Astrocyte of the spinal cord (primary cell): Measurements from ENCODE around the gene TMEM267.
"Not testable (repeated sequence)": the region's sequence is repeated elsewhere in the genome, so short reads cannot be mapped to it uniquely, and the experiment has no call there.

Source experiments
- DNase-seq: peaks from one replicate; pipeline ENCODE4 v3.0.0; 2011; ENCODE audit warnings: low read depth, low spot score
- H3K4me3 ChIP-seq: 2 replicates; pipeline ENCODE4 v1.5.1; 2011; ENCODE audit warnings: low read depth, mild to moderate bottlenecking, low read length, moderate library complexity
- in situ Hi-C: cut with HindIII; loops from 2 replicates; pipeline ENCODE4 v1.10.0; 2017; ENCODE audit warnings: low sequenced_read_pairs
- TF ChIP-seq, protein P1 (sequence below): IDR thresholded peaks from 2 replicates; pipeline ENCODE4 v1.5.1; 2012; ENCODE audit warnings: low read depth, mild to moderate bottlenecking, low read length, inconsistent platforms

TMEM267 gene

DNA sequence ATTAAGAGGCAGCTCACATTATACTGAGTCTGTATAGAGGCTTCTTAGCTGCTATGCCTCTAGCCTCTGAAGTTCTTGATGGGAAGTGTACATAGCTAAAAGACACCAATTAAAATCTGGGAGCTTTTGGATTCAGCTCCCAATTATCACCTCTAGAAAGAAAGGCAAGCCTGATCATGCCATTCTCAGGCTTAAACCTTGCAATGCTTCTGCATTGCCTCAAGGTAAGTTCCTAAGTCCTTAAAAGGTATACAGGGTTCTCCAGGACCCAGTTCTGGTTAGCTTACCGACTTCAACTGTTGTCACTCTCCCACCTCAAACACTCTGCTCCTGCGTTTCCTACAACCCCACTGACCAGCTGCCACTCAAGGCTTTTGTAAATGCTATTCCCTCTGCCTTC, 54.0 kb downstream of the TMEM267 start:
- in situ Hi-C loops, result no loop called here
- DNase-seq, result no peak
- H3K4me3 ChIP-seq, result no peak overlapping the region
- TF ChIP-seq, protein P1, sequence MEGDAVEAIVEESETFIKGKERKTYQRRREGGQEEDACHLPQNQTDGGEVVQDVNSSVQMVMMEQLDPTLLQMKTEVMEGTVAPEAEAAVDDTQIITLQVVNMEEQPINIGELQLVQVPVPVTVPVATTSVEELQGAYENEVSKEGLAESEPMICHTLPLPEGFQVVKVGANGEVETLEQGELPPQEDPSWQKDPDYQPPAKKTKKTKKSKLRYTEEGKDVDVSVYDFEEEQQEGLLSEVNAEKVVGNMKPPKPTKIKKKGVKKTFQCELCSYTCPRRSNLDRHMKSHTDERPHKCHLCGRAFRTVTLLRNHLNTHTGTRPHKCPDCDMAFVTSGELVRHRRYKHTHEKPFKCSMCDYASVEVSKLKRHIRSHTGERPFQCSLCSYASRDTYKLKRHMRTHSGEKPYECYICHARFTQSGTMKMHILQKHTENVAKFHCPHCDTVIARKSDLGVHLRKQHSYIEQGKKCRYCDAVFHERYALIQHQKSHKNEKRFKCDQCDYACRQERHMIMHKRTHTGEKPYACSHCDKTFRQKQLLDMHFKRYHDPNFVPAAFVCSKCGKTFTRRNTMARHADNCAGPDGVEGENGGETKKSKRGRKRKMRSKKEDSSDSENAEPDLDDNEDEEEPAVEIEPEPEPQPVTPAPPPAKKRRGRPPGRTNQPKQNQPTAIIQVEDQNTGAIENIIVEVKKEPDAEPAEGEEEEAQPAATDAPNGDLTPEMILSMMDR, result no peak

DNA sequence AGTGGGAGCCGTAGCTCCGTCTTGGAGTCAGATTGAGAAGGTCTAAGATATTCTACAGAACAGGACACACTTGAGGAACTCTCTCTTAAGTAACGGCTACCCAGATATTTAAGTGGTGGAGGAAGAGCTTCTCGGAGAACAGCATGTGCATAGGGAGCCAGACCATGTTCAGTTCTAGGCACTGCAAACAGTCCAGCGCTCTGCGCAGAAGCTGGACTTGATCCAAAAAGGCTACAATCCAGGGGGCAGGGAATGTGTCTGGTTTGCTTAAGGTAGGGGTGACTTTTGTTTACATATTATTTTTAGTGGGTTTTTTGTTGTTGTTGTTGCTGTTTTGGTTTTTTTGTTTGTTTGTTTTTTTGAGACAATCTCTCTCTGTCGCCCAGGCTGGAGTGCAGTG, 54.6 kb downstream of the TMEM267 start:
- no peak overlapping the region for H3K4me3 ChIP-seq
- DNase-seq, result no peak
- in situ Hi-C loops, result no loop called here
- TF ChIP-seq, protein P1, result no peak

GRCh38 chr5:43427306-43427705, 56.4 kb downstream of the TMEM267 start:
- TF ChIP-seq, protein P1, result no peak
- in situ Hi-C loops, result no loop called here
- no peak for DNase-seq

DNA sequence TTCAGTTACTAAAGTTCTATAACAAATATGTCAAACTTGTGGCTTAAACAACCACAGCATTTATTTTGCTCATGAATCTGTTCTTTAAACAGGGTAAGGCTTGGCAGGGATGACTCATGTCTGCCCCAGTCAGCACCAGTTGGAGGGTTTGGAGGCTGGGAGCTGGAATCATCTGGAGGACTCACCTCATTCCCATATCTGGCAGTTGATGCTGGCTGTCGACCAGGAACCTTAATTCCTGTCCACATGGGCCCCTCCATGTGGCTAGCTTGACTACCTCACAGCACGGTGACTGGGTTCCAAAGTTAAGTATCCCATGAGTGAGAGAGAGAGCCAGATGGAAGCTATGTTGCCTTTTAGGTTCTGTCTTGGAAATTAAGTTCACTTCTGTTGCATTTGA, 57.7 kb downstream of the TMEM267 start:
- peak; percentile 94 for DNase-seq
- H3K4me3 ChIP-seq, result no peak overlapping the region
- in situ Hi-C loops, result no loop called here
- TF ChIP-seq, protein P1, result no peak

More at GRCh38 chr5:43427306-43427705, 56.4 kb downstream of the TMEM267 start:
- H3K4me3 ChIP-seq, result no peak overlapping the region

DNA sequence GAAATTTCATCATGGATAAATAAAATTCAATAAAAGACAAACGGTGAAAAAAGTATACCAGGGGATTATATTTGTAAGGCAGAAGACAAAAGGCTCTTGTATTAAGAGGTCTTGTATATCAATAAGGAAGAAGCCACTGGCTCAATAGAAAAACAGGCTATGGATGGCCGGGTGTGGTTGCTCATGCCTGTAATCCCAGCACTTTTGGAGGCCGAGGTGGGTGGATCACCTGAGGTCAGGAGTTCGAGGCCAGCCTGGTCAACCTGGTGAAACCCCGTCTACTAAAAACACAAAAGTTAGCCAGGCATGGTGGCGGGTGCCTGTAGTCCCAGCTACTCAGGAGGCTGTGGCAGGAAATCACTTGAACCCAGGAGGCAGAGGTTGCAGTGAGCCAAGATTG, 60.6 kb downstream of the TMEM267 start:
- in situ Hi-C loops, DNase-seq: not testable (repeated sequence)

DNA sequence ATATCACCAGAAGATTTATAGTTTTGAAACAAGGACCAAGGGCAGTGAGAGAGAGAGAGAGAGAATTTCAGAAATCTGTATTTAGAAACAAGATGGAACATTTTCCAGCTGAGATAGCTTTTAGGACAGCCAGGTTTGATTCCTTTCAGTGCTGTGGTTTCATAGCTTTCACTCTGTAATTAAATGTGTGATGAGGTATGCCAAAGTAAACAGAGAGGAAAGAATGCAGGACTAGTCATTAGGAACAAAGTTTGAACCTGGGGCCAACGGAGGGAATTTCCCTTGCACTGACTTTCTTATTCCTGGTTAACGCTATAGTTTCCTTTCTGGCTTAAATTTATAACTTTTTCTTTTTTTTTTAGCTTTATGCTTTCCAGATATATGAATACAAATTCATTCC, 61.5 kb downstream of the TMEM267 start:
- no peak overlapping the region for H3K4me3 ChIP-seq
- DNase-seq, result peak; percentile 81
- in situ Hi-C loops, result no loop called here
- TF ChIP-seq, protein P1, result no peak

More for the DNA sequence above, 60.6 kb downstream of the TMEM267 start:
- not testable (repeated sequence) for H3K4me3 ChIP-seq

DNA sequence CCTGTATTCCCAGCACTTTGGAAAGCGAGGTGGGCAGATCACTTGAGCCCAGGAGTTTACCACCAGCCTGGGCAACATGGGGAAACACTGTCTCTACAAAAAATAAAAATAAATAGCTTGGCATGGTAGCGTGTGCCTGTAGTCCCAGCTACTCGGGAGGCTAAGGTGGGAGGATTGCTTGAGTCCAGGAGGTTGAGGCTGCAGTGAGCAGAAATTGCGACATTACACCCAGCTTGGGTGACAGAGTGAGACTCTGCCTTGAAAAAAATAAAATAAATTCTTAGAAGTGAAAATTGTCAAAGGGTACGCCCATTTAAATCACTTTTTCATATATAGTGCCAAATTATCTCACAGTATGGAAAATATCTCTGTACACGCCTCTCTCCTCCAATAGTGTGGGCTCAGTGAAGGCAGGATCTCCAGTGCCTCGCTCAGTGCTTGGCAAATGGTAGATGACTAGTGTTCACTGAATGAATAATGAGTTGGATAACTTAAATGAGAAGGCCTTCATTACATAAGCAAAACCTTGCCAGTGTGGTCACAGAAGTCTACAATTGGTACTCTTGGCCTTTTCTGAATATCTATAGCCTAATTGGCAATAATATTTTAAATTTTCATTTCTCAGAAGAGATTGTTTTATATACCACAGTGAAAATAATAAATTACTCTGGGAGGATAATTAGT, 62.1 kb downstream of the TMEM267 start:
- no peak for DNase-seq
- TF ChIP-seq, protein P1, result no peak
- no peak overlapping the region for H3K4me3 ChIP-seq
- in situ Hi-C loops, result no loop called here
